Fibroblast of the conjunctiva (primary cell): Measurements from ENCODE around the gene MMD.
"Not testable (repeated sequence)": the region's sequence is repeated elsewhere in the genome, so short reads cannot be mapped to it uniquely, and the experiment has no call there.

ENCODE experiments used
- DNase-seq: peaks from one replicate; pipeline ENCODE4 v3.0.0-alpha.2; 2010; ENCODE audit warnings: low read depth

MMD gene, protein sequence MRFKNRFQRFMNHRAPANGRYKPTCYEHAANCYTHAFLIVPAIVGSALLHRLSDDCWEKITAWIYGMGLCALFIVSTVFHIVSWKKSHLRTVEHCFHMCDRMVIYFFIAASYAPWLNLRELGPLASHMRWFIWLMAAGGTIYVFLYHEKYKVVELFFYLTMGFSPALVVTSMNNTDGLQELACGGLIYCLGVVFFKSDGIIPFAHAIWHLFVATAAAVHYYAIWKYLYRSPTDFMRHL

GRCh38 chr17:55421179-55421934, at the start of gene MMD:
Gene MMD, minus strand, starts transcription at chr17:55421835. Its CDS starts 140 bp downstream, at chr17:55421695.
- no peak for DNase-seq

- no peak for DNase-seq
Observed at GRCh38 chr17:55466671-55467070, 45.0 kb upstream of the MMD start.

DNA sequence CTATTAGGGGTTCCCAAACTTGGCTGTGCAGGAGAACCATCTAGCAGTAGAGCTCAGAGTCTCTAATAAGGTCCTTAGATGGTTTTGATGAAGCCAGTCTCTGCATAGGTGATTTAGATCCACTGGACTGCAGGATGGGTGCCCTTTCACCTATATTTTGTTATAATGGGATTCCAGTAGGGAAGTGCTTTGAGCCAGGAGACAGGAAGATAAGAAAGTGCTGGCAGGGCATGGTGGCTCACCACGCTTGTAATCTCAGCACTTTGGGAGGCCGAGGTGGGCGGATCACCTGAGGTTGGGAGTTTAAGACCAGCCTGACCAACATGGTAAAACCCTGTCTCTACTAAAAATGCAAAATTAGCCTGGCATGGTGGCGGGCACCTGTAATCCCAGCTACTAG, 44.1 kb upstream of the MMD start:
- not testable (repeated sequence) for DNase-seq

DNA sequence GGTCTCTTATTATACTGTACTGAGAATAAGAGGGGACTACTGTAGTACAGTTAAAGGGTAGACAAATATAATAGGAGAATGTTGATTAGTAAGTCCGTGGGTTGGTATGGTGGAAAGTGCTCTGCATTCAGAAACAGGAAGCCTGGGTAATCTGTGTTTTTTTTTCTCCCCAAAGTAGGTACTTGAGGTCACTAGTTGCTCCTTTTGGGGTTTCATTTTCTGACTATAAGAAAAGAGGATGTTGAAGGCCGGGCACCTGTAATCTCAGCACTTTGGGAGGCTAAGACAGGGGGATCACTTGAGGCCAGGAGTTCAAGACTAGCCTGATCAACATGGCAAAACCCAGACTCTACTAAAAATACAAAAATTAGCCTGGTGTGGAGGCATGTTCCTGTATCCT, 42.0 kb upstream of the MMD start:
- DNase-seq: no peak

DNA sequence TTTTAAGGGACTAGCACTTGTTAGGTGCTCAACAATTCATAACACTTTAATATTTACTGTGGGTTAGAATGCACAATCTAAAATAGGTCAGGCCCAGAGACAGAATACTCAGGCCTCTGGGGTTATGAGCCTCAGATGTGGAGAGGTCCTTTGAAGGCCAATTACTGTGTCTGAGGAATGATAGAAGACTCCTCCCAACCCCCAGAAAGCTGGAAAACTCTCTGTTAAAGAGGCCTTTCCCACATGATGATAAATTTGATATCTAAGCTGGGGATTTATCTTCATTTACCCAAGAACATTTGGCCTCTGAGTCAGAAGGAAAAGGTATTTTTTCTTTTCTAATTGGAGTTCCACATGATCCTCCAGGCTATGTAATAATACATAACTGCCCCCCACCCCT, 41.1 kb upstream of the MMD start:
- DNase-seq: no peak

DNA sequence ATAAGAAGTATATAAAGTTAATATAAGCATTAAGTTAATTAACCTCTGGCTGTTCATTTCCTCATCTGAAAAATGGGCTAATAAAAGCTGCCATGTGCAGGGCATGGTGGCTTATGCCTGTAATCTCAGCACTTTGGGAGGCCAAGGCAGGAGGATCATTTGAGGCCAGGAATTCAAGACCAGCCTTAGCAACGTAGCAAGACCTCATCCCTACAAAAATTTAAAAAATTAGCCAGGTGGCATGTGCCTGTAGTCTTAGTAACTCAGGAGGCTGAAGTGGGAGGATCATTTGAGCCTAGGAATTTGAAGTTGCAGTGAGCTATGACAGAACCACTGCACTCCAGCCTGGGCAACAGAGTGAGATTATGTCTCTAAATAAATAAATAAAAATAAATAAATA, 40.6 kb upstream of the MMD start:
- DNase-seq: no peak

DNA sequence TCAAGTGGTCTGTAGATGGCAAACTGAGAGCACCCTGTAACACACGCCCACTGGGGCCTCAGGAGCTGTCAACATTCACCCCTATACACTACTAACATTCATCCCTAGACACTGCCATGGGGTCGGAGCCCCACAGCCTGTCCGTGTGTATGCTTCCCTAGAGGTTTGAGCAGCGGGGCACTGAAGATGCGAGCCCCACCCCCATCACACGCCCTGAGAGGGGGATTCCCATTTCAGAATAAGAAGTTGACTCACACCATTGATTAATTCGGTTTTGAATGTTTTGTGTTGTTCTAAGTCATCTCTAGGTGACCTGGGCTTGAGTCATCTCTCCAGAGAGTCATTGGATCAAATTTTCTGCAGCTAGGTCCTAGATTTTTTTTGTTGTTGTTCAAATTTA, 37.3 kb upstream of the MMD start:
- DNase-seq: peak; percentile 52

DNA sequence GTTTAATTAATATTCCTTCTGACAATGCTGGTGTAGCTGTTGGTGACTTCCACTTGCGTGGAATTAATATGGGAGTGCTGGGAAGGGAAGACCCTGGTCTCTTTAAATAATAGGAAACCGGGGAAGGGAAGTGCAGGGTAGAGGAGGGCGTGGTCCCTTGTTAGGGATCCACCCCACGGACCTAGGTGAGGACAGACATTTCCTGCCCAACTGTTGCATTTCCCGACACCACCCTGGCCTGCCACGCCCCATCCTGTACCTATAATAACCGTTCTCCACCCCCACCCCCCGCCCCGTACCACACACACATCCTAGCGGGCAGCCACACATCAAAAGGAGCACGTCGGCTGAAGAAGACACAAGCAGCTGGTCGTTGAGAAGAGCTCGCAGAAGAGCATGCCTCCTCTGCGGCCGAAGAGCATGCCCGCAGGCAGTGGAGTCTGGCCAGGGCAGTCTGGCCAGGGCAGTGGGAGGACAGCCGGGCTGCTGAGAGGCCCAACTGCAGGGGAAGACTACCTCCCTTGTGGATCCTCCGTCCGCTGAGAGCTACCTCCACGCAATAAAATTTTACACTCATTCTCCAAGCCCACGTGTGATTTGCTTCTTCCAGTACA, 36.8 kb upstream of the MMD start:
- no peak for DNase-seq

- DNase-seq: no peak
Observed at GRCh38 chr17:55456307-55457240, 34.9 kb upstream of the MMD start.

GRCh38 chr17:55454906-55455474, 33.4 kb upstream of the MMD start:
- peak; percentile 84 for DNase-seq

DNA sequence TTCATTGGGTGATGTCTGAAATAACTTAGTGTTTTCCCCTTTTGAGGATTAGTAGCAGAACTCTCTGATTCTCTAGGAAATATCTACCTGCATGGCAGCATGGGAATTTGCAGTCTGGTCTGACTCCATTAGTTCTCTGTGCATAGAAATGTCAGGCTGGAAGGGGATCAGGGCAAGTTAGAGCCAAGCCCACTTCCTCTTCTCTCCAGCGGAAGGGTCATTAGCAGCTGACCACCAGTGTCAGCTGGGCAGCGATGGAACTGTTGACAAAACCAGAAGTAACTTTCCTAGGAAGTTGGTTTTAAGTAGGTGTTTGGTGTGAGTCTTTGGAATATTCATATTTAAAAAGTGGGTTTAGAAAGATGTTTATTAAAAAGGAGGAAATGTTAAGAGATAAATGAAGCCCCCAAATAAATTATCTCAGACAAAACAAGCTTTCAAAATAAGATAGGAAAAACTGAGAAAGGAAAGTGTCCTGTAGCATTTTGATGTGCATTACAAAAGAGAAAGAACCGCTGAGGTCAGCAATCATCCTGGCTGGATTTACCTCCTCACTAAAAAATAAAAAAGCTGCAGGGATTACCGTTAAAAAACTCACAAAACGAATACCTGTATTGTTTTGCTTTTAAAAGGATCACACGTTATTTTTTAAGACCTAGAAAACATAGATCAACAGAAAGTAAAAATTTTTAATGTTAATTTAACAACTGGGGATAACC, 32.4 kb upstream of the MMD start:
- no peak for DNase-seq

GRCh38 chr17:55452139-55452790, 30.6 kb upstream of the MMD start:
- peak; percentile 80 for DNase-seq

GRCh38 chr17:55451758-55452138, 30.1 kb upstream of the MMD start:
- DNase-seq: no peak

DNA sequence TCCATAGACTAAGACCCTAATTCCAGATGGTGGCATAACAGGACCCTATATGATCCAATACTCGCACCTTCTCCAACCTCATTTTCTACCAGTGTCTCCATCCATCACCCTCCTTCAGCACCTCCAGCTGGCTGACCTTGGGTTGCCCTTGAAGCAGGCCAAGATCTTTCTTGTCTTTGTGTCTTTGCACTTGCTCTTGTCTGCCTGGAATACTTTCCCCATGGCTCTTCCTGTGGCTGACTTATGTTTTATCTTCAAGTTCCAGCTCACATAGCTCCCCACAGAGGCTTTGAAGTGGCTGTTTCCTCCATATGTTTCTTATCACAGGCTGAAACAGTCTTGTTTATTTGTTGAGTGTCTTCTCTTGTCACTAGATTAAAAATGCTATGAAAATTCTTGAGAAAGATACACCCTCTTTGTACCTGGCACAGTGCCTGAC, 29.6 kb upstream of the MMD start:
- no peak for DNase-seq

DNA sequence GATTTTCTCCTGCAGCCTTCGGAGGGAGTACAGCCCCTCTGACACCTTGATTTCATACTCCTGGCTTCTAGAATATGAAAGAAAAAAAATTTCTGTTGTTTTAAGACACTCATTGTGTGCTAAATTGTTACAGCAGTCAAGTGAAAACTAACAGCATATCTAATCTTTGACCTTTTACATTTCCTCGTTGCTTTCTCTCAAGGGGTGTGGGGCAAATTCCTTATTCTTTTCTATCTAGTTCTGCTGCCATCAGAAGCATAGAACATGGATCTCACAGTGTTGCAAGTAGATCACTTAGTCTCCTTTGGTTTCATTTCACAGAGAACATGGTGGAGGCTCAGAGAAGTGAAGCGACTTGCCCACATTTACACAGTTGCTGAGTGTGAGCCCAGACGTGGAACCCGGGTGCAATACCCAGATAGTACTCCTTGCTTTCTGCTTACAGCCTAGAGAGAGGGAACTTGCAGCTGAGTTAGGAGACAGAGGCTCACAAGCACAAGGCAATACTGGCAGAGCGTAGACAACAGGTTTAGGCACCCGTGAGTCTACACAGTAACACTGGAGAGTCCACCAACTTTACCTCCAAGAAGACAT, 28.7 kb upstream of the MMD start:
- no peak for DNase-seq

- peak; percentile 80 for DNase-seq
Observed at GRCh38 chr17:55448681-55449080, 27.0 kb upstream of the MMD start.

GRCh38 chr17:55446581-55447205, 25.1 kb upstream of the MMD start:
- DNase-seq: no peak

DNA sequence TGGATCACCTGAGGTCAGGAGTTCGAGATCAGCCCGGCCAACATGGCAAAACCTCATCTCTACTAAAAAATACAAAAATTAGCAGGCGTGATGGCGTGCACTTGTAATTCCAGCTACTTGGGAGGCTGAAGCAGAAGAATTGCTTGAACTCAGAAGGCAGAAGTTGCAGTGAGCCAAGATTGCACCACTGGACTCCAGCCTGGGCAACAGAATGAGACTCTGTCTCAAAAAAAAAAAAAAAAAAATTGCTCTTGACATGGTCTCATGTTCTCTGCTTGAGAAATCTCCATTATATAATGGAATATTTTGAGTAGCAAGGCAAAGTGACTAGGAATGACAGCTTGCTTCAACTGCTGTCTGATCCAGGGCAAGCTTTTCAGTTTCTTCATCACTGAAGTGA, 24.4 kb upstream of the MMD start:
- DNase-seq: not testable (repeated sequence)
